IMR-90 (cell line): ENCODE results near the gene FSTL5.

Experiments used
- ELK1 ChIP-seq: fragments of 150-350 bp; IDR thresholded peaks from 2 replicates; pipeline ENCODE4 v1.6.1; 2016; ENCODE audit warnings: low read depth, mild to moderate bottlenecking, low read length, moderate library complexity, borderline replicate concordance
- MAFK ChIP-seq: IDR thresholded peaks from 2 replicates; pipeline ENCODE4 v1.6.1; 2012; ENCODE audit warnings: low read depth, low read length, improper control_type of control experiment
- MAZ ChIP-seq: IDR thresholded peaks from 2 replicates; pipeline ENCODE4 v1.6.1; 2012; ENCODE audit warnings: low read depth, mild to moderate bottlenecking, low read length, improper control_type of control experiment, moderate library complexity, borderline replicate concordance
- POLR2A ChIP-seq: IDR thresholded peaks from 2 replicates; pipeline ENCODE4 v1.6.1; 2012; ENCODE audit warnings: mild to moderate bottlenecking, low read depth, low read length
- RFX5 ChIP-seq: IDR thresholded peaks from 2 replicates; pipeline ENCODE4 v1.8.0; 2012; ENCODE audit warnings: low read depth, mild to moderate bottlenecking, low read length, moderate library complexity
- TF ChIP-seq, protein P1 (sequence below): conservative IDR thresholded peaks from 2 replicates; pipeline ENCODE4 v1.5.1; 2012; ENCODE audit warnings: mild to moderate bottlenecking, low read depth, low read length, improper control_type of control experiment

GRCh38 chr4:162117051-162117450, 46.7 kb downstream of the FSTL5 start:
- TF ChIP-seq POLR2A (no peak), ELK1 (no peak), RFX5 (no peak), MAZ (no peak), MAFK (no peak)
- TF ChIP-seq, protein P1, sequence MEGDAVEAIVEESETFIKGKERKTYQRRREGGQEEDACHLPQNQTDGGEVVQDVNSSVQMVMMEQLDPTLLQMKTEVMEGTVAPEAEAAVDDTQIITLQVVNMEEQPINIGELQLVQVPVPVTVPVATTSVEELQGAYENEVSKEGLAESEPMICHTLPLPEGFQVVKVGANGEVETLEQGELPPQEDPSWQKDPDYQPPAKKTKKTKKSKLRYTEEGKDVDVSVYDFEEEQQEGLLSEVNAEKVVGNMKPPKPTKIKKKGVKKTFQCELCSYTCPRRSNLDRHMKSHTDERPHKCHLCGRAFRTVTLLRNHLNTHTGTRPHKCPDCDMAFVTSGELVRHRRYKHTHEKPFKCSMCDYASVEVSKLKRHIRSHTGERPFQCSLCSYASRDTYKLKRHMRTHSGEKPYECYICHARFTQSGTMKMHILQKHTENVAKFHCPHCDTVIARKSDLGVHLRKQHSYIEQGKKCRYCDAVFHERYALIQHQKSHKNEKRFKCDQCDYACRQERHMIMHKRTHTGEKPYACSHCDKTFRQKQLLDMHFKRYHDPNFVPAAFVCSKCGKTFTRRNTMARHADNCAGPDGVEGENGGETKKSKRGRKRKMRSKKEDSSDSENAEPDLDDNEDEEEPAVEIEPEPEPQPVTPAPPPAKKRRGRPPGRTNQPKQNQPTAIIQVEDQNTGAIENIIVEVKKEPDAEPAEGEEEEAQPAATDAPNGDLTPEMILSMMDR: no peak
